ENCODE results near the gene HOXD1.

Gene HOXD1

Small RNAs within 50 kb of the gene (small RNA-seq; reads per million reads assigned to genes)
- gene MIR10B (ENCODE audit: insufficient read depth), result 44.9 reads per million, percentile 92 among the genes with 10 or more reads in this experiment
